Measurements from ENCODE around the gene STX16. TPM values are rescaled to one million over a fixed set of nuclear protein-coding genes. Genes with fewer than 3 reads are reported as not detected.

Gene STX16
- total RNA-seq, 4 donors from 2014 or later = 70.2 to 148 (median 85.9) TPM

DNA sequence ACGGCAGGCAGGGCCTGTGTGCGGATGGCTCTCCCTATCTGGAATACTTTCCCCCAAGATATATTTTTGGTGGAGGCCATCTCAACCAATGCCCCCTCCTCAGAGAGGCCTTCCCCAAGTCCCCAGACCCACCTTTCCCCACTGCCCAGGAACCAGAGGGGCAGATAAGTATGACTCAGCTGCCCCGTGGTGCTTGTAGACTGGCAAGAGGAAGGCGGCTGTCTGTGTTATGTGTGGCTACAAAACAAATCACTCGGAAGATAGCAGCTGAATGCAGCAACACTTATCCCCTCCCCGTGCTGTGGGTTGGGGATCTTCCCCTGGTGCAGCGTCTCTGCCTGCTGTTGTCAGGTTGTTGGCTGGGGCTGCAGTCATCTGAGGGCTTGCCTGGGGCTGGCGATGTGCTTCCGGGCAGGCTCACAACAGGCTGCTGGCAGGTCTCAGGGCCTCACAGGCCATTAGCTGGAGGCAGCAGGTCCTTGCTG lies 48.6 kb downstream of the STX16 start:
- H3K27me3 ChIP-seq = no peaks in the 10 kb centered on the region
- 81 to 89% methylated on average over 7 to 8 of the region's 9 CpGs for WGBS, 2 donors
- peak overlapping the region in 3 of 4 donors; percentile 12 to 63 (median 60) for H3K27ac ChIP-seq
- no peak for TF ChIP-seq POLR2A (IDR thresholded peaks at IDR 0.05)
- TF ChIP-seq EP300 (IDR thresholded peaks at IDR 0.05) = no peak
- TF ChIP-seq, protein P1, sequence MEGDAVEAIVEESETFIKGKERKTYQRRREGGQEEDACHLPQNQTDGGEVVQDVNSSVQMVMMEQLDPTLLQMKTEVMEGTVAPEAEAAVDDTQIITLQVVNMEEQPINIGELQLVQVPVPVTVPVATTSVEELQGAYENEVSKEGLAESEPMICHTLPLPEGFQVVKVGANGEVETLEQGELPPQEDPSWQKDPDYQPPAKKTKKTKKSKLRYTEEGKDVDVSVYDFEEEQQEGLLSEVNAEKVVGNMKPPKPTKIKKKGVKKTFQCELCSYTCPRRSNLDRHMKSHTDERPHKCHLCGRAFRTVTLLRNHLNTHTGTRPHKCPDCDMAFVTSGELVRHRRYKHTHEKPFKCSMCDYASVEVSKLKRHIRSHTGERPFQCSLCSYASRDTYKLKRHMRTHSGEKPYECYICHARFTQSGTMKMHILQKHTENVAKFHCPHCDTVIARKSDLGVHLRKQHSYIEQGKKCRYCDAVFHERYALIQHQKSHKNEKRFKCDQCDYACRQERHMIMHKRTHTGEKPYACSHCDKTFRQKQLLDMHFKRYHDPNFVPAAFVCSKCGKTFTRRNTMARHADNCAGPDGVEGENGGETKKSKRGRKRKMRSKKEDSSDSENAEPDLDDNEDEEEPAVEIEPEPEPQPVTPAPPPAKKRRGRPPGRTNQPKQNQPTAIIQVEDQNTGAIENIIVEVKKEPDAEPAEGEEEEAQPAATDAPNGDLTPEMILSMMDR (IDR thresholded peaks at IDR 0.05) = no peak
- H3K4me3 ChIP-seq = no peak overlapping the region
- DNase-seq (ENCODE audit: low spot score in 2 of 2) = no peak
- H3K9me3 ChIP-seq = no peaks in the 10 kb centered on the region
- peaks cover 0 to 5% (median under 1%) of the 10 kb centered on the region in 4 donors for H3K4me1 ChIP-seq
- peaks cover 0 to 97% (median 28%) of the 10 kb centered on the region in 3 donors for H3K36me3 ChIP-seq

DNA sequence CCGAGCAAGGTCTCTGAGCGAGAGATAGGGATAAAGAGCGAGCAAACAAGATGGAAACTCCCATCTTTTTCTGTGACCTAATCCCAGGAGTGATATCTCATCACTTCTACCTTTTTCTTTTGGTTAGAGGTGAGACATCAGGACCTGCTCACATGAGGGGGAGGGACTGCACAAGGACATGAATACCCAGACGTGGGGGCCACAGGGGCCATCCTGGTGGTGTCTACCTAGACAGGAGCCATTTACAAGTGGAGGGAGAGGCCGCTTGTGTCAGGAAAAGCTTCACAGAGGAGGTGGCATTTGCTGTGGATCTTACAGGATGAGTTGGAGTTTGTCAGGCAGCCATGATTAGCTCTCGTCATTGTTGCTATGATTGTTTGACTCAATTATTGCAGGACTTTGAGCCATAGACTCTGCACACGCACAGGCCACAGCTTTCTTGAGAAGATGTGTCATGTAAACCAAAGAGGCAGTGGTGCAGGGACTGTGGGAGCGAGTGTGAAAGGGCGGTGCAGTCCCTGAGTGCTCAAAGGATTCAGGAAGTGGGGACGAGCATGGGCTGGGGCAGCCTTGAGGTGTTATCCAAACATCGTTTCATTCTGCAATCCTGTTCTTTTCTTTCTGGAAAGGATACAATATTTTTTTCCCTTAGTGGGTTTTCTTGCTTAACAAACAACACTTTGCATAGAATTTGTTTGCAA lies 49.2 kb downstream of the STX16 start:
- WGBS, 2 donors = 77 to 79% methylated on average over 11 of the region's 11 CpGs
- H3K27ac ChIP-seq = peak overlapping the region in 3 of 4 donors; percentile 52 to 63 (median 60)
- TF ChIP-seq, protein P1 (IDR thresholded peaks at IDR 0.05) = no peak
- no peak for TF ChIP-seq EP300 (IDR thresholded peaks at IDR 0.05)
- no peak for TF ChIP-seq POLR2A (IDR thresholded peaks at IDR 0.05)
- H3K36me3 ChIP-seq = peaks cover 0 to 97% (median 28%) of the 10 kb centered on the region in 3 donors
- no peak for DNase-seq (ENCODE audit: low spot score in 2 of 2)
- no peaks in the 10 kb centered on the region for H3K27me3 ChIP-seq
- H3K4me3 ChIP-seq = no peak overlapping the region
- no peaks in the 10 kb centered on the region for H3K9me3 ChIP-seq
- peaks cover 0 to 4% (median 0%) of the 10 kb centered on the region in 4 donors for H3K4me1 ChIP-seq

DNA sequence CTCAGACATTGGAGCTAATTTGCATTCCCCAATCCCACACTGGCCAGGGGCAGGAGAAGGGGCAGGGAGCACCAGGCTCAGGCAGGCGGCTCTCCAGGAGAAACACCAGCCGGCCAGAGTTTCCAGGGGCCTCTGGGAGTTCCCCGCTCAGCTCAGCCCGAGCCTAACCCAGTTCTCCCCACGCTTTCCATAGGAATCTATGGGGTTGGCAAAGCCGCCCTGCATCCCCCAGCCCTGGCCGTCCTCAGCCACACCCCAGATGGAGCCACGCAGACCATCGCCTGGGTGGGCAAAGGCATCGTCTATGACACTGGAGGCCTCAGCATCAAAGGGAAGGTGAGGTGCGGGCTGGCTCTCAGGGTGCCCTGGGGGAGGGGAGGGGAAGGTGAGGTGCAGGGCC lies 49.7 kb downstream of the STX16 start:
- Histone ChIP-seq H3K27ac (peak overlapping the region in 2 of 4 donors; percentile 10 to 43), H3K4me1 (peaks cover 0 to 4% (median 0%) of the 10 kb centered on the region in 4 donors), H3K9me3 (no peaks in the 10 kb centered on the region), H3K27me3 (no peaks in the 10 kb centered on the region), H3K4me3 (no peak overlapping the region), H3K36me3 (peaks cover 0 to 97% (median 28%) of the 10 kb centered on the region in 3 donors)
- no peak for DNase-seq (ENCODE audit: low spot score in 2 of 2)
- 64 to 71% methylated on average over 6 to 11 of the region's 11 CpGs for WGBS, 2 donors
- TF ChIP-seq, protein P1 (IDR thresholded peaks at IDR 0.05) = no peak
- TF ChIP-seq POLR2A (IDR thresholded peaks at IDR 0.05) (no peak), EP300 (IDR thresholded peaks at IDR 0.05) (peak in 1 of 2 donors; percentile 22)

DNA sequence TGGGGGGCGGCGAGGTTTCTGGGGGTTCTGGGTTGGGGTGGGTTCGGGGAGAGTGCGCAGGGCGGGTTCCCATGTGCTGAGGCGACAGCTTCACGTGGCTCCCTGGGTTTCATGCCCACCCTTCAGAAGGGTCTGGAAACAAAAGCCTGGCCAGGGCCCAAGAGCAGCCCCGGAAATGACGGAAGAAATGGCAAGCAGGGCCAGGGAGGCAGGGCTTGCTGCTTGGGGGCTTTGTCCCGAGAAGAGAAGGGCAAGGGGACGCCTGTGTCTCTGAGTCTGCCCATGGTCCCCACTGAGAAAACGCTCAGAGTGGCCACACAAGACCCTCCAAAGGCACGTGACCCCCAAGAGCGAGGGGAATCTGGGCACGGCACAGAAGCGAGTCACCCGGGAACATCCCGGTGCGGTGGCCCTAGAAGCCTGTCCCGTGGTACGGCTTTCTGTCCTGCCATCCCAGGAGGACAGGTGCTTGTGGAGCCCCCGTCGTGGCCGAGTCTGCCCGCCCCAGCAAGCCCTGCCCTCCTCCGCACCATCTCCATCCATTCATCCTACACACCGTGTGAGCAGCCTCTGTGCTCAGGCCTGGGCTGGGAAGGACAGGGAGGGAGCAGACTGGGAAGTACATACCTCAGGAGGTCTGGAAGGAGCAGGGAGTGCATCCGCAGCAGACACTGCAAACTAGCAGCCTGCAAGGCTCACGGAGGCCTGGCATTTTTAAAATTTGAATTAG lies 50.5 kb downstream of the STX16 start:
- H3K9me3 ChIP-seq = no peaks in the 10 kb centered on the region
- H3K36me3 ChIP-seq = peaks cover 0 to 97% (median 28%) of the 10 kb centered on the region in 3 donors
- no peak for DNase-seq (ENCODE audit: low spot score in 2 of 2)
- TF ChIP-seq POLR2A (IDR thresholded peaks at IDR 0.05) (no peak), EP300 (IDR thresholded peaks at IDR 0.05) (no peak)
- TF ChIP-seq, protein P1 (IDR thresholded peaks at IDR 0.05) = no peak
- 87 to 88% methylated on average over 28 to 29 of the region's 29 CpGs for WGBS, 2 donors
- peak overlapping the region in 2 of 4 donors; percentile 10 to 43 for H3K27ac ChIP-seq
- no peak overlapping the region for H3K4me3 ChIP-seq
- H3K27me3 ChIP-seq = no peaks in the 10 kb centered on the region
- peaks cover 0 to 4% (median 0%) of the 10 kb centered on the region in 4 donors for H3K4me1 ChIP-seq

DNA sequence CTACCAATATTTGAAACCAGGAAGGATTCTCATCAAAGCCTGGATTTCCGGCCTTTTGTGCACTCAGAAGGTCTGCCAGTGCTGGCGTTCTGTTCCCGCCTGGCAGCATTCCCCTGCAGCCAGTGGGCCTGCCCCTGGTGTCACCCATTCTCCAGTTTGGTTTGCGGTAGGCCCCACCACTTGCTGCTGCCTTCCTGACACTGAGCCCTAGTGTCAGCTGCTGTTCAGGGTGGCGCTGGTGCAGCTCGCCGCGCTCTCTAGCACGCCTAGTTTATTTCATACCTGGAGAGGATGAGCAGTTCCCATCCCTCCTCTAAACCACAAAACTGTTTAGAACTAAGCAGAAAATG lies 51.1 kb downstream of the STX16 start:
- Histone ChIP-seq H3K27me3 (no peaks in the 10 kb centered on the region), H3K4me3 (no peak overlapping the region), H3K36me3 (peaks cover 0 to 97% (median 28%) of the 10 kb centered on the region in 3 donors), H3K4me1 (peaks cover 0 to 4% (median 0%) of the 10 kb centered on the region in 4 donors), H3K27ac (no peak overlapping the region), H3K9me3 (no peaks in the 10 kb centered on the region)
- WGBS, 2 donors = 93 to 99% methylated on average over 9 of the region's 9 CpGs
- TF ChIP-seq POLR2A (IDR thresholded peaks at IDR 0.05) (no peak), EP300 (IDR thresholded peaks at IDR 0.05) (no peak)
- TF ChIP-seq, protein P1 (IDR thresholded peaks at IDR 0.05) = no peak
- no peak for DNase-seq (ENCODE audit: low spot score in 2 of 2)

All from tibial nerve (tissue), 4 donors.